GM15510 (cell line): ENCODE results near the gene CDK1.

ENCODE experiments used
- POLR2A ChIP-seq: IDR thresholded peaks from 3 replicates; pipeline ENCODE4 v1.6.1; 2011; ENCODE audit warnings: borderline replicate concordance; ENCODE audit not compliant: insufficient read length; ENCODE audit errors: extremely low read depth

Gene CDK1

DNA sequence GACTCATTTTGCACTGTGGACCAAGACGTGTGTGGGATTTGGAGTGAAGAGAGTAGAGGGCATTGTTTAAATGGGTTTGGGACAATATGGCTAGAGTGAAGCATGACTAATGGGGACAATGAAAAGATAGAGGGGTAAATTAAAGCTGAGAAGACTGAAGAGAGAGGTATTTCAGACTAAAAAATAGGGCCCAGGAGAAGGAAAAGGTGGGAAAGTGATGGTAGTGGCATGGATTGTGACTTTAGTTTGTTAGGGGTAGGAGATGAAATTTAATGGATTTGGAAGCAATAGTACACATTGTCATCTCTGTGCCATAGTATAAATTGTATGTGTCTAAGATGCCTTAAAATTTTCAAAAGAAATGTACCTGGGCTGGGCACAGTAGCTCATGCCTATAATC lies 18.2 kb downstream of the CDK1 start:
- TF ChIP-seq POLR2A, result no peak

DNA sequence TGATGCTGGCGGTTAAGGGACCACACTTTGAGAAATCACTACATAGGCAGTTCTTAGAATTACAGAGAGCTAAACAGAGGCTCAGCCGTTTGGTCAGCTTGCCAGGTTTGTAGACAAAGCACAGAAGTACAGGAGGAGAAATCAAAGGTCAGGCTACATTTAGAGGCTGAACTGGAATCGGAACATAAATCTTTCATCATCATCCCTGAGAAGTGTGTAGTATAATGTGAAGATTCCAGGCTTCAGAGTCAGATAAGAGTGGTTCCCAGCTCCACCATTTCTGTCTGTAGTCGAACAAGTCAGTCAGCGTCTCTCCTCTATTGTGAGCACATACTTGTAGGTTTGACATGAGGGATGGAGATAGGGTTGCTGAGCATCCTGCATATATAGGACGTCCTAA lies 18.9 kb downstream of the CDK1 start:
- TF ChIP-seq POLR2A, result no peak

GRCh38 chr10:60798031-60798430 lies 19.8 kb downstream of the CDK1 start:
- no peak for TF ChIP-seq POLR2A

DNA sequence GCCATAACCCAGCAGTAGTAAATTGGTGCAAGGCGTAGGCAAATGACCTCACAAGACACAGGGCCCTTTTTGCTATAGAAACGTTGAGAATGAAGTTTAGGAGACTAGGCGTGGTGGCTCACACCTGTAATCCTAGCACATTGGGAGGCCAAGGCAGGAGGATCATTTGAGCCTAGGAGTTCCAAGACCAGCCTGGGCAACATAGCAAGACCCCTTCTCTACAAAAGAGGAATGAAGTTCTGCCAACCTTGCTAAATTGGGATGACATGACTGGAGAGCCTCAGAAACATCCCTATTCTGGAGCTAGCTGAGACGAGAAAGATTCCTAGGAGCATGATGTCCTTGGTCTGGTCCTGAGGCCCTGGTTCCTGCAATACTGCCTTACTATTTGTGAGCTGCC lies 20.6 kb downstream of the CDK1 start:
- no peak for TF ChIP-seq POLR2A

DNA sequence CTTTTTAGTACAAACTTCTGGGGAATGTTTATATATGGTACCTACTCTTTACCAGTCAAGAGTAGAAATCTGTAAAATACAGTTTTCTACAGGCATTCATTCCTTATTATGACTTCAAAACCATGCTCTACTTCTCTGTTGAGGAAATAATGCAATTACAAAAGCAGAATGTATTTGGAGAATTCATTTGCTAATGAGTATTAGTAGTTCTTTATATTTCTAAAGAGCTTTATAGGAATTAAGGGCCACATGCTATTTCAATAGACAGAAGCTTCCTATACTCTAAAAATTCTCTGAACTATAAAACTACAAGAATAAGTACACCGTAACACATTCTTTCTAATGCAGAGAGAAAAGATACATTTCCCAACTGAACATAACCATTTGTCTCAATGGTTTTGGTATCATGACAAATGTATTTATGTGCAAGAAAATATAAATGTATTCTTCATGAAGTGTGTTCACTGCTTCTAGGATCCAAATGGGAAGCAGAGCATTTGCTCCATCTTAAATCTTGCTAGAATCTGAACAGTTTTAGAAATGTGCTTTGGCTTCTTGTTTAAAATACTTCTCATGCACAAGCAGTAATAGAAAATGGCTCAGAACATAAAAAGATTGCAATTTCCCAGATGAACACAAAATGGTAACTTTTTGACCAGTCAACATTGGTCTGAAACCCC lies 21.8 kb downstream of the CDK1 start:
- TF ChIP-seq POLR2A, result no peak

DNA sequence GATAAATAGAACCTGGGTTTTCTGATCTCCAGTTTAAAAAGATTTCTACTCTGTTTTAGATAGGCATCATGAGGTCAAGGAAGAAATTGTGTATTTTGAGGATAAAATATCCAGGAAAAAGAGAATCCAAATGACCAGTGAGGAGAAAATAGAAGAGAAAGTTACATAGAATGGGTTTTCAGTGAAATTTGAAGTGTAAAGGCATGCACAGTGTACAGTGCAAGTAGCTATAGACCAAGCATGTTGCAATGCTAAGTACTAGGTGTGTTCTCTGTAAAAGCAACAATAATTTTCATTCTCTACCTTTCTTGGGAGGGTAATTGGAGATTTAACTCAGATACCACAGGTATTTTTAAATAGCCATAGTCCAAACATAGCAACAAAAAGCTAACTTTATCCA lies 22.6 kb downstream of the CDK1 start:
- no peak for TF ChIP-seq POLR2A

DNA sequence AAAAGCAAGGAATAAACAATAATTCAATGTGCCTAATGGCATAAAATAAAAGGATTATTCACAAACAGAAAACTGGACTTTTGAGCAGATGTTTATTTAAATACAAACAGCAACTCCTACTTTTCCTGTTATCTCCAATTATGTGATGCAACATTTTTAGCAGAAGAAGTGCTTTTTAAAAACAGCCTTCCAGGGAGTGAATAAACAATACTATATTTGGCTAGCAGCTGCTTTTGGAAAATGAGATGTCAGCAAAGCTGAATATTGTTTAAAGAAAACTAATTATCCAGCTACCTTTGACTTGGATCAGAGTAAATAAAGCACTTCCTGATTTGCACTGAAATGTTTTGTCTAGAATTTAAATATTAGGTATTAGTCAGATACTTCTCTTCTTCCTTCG lies 23.2 kb downstream of the CDK1 start:
- TF ChIP-seq POLR2A, result no peak

GRCh38 chr10:60803433-60803832 lies 25.2 kb downstream of the CDK1 start:
- TF ChIP-seq POLR2A, result no peak

DNA sequence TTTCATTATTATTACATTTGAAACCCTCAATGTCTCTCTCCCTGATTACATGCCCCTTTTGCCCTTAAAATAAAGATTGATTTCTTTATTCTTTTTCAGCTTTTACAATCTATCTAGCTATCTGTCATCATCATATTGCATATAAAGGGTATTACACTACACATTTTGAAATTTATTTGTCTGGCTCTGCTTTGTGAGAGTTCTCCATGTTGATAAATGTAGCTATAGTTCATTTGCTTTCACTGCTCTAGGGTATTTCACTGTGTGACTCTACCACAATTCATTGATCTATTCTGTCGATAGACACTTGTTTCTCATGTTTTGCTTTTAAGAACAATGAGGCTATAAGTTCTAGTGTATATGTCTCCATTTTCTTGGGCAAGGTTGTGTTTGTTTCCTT lies 25.6 kb downstream of the CDK1 start:
- no peak for TF ChIP-seq POLR2A

- TF ChIP-seq POLR2A, result no peak
Observed at GRCh38 chr10:60806921-60807320, 28.6 kb downstream of the CDK1 start.

DNA sequence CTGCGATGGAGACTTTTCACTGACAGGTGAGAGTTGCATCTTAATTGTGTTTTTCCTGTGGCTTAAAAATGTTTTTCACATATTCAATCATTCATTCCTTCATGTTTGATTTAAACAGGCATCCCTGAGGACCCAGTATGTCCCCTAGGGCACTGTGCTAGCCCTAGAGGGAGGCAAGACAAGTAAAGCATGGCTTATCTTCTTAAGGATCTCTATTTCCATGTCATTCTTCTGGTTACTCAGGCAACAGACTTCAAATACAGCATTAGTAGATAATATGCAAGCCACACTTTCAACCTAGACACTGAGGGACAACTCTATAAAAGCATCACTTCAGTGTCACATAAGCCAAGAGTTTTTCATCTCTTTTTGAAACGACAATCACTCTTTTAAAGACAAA lies 29.2 kb downstream of the CDK1 start:
- TF ChIP-seq POLR2A, result no peak

DNA sequence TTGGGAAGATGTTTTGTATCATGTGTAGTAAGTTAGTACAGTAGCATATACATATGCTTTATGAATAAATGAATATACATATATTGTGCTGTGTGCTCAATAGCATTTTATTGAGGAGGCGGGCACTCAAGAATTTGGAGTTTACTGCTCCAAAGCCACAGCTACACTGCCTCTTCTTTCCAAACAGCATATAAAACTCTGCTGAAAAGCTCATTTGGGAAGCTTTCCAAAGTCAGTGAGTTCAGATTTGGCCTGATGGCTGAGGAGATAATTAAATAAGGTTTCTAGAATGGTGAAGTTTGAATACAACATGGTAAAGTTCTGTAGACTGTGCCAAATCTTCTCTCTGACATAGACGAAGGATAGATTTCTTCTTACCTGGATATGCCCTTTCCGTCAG lies 29.8 kb downstream of the CDK1 start:
- no peak for TF ChIP-seq POLR2A

DNA sequence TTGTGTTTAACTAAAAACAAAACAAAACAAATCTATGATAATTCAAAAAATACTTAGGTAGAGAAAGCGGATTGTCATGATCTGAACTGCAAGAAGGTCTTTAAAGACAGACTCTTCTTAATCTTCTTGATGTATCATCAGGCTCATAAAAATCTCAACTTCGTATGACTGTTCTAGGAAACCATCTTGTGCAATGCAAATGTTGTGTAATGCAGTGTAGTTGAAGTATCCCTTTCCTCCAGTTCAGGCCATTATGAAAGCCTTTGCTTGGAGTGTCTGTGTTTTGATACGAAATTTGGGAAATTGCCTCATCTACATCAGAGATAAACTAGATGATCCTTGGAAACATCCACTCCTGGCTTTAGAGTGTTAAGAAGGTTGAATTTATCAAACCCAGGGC lies 30.9 kb downstream of the CDK1 start:
- no peak for TF ChIP-seq POLR2A

- no peak for TF ChIP-seq POLR2A
Observed at GRCh38 chr10:60810437-60811182, 32.3 kb downstream of the CDK1 start.

GRCh38 chr10:60816628-60817397 lies 38.5 kb downstream of the CDK1 start:
- TF ChIP-seq POLR2A, result no peak
